Urothelium cell line (cell line): ENCODE measurements around the gene RABGAP1L.
"Not testable (repeated sequence)": the region's sequence is repeated elsewhere in the genome, so short reads cannot be mapped to it uniquely, and the experiment has no call there.

Experiments
- DNase-seq: peaks from one replicate; pipeline ENCODE4 v3.0.0; 2011; ENCODE audit warnings: low spot score, mixed read lengths
- FAIRE-seq: peaks from 2 replicates; lab custom pipeline; 2011; peaks lifted over from hg19 to GRCh38; lab: Jason Lieb, UNC

The RABGAP1L gene

DNA sequence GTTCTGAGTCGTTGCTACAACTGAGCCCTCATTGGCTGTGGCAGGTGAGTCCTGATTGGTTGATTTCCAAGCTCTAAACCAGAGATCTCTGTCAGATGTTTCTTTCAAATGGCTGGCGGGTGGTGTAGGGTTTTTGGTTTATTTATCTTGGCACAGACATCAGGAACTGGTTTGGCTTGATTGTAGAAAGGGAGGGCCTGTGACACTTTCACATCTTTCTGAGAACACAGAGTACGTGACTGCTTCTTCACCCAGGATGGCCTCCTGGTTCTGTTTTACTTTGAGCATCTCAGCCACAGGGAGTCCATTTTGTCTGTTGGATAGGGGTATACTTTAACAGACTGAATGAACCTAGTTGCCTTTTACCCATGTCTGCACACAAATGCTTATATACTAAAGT is 199.0 kb downstream of the RABGAP1L start:
- DNase-seq (no peak), FAIRE-seq (no peak)

DNA sequence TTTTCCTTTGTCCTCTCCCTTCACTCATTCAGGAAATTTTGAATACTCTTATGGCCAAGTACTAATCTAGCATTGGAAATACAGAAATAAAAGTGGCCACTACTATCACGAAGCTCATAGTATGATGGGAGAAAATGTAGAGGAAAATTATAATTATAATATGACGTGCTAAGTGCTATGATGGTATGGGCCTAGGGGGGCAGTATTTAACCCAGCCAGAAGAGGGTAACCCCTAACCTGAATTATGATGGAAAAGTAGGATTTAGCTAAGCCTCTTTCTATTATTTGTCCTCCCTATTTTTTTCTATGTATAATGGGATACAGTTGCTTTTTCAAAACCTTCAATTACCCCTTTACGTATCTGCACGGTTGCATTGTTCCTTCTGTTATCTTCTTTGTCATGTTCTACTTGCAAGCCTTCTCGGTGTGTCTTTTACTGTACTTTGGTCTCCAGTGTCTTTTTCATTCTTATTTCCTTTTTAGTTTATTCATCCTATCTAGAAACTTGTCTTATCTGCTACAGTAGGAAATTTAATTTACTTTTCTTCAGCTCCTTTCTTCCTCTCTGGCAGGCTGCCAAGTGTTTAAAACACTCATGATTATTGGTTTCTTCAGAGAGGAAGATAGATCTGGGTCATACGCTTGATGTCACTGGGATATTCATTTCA is 199.6 kb downstream of the RABGAP1L start:
- FAIRE-seq (no peak), DNase-seq (no peak)

DNA sequence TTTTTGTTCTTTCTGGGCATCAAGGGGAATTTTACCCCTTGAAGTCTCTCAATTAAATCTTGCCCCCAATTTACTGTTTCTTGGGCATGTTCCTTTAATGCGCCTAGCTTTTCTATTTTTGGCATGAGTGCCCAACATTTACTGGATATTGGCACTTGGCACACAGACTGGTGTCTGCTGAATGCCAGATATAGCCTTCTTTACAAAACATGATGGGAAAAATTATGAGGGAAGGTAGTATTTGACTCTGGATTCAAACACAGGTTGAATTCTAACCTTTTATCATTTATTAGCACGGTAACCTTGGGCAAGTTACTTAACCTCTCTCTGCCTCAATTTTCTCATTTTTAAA is 200.1 kb downstream of the RABGAP1L start:
- DNase-seq = no peak
- no peak for FAIRE-seq

DNA sequence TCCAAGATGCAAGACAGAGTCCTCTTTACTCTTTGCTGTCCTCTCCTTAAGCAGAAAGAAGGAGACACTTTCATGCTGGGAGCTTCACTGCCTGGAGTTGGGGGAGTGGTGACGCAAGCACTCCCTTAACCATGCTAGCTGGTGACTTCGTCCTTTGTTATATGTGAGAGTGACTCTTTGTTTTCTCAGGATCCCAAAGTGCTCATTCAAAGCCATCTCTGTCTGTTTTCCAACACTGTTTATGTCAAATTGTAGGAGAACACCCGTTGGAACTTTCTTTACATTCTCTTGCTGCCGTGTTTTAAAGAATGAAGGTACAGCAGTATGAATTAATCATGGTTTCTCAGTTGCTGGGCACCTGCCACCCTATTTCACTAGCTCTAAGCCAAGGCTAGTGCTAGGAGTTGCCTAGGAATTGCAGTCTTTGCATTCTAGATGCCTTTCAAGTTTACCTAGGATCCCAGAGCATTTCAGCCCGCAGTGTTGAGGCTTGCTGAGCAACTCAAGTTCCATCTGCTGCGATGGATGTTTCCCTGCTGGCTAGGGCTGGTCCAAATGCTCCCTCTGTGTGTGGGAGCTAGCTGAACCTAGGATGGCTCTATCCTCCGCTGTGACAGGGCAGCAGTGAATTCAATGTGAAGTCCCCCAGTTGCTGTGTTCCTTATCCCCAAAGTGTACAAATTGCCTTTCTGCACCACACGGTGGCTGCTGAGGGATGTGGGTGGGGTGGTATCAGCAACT is 205.8 kb downstream of the RABGAP1L start:
- no peak for DNase-seq
- FAIRE-seq = no peak

DNA sequence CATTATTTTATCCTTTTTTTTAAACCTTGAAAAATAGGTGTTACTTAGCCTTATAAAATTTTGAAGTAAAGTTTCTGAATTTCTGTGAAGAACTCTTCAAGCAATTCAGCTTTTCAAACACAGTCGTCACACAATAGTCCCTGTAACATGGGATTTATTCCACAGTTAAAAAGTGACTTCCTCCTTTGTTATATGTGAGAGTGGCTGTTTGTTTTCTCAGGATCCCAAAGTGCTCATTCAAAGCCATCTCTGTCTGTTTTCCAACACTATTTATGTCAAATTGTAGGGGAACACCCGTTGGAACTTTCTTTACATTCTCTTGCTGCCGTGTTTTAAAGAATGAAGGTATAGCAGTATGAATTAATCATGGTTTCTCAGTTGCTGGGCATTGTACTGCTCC is 207.6 kb downstream of the RABGAP1L start:
- FAIRE-seq = no peak
- no peak for DNase-seq

DNA sequence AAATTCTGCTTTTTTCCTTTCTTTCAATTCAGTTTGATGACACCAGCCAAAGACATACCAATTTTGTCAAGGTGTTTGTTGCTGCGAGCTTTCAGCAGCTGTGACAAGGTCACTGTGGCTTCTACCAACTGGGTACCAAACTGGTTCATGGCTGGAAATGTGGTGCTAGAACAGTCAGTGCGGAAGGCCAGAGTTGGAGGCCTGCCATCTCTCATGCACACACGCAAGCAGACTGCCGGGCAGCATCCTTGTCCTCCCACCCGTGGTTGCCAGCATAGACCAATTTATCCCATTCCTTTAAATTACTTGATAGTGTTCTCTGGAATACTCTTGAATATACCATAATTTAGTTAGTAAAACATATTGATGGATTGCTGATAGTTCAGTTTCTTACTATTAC is 208.6 kb downstream of the RABGAP1L start:
- FAIRE-seq (no peak), DNase-seq (no peak)

DNA sequence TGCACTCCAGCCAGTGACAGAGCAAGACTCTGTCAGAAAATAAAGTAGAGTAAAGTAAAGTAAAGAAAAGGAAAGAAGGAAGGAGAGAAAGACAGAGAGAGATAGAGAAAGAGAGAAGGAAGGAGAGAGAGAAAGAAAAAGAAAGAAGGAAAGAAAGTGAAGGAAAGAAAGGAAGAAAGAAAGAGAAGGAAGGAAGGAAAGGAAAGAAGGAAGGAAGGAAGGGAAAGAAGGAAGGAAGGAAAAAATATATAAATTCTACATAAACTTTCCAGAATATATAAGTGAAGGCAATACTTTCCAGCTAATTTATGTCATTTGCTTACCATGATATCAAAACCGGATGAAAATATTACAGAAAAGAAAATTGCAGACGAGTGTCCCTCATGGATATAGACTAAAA is 216.7 kb downstream of the RABGAP1L start:
- FAIRE-seq = no peak

DNA sequence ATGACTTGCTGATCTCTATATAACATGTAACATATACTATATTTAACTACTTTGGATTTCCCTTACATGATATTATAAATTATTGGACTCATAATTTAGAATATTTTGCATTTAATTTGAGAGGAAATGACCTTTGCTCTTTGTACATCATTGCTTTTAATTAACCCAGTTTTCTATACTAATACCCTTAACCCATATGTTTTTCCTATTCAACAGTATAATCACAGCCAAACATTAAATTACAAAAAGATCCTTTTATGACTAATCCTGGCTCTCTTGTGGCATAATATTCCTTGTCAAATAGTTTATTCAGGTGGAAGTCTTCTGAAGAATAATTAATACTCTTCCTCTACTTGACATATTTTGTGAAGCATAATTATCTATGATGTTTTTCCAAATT is 232.4 kb downstream of the RABGAP1L start:
- no peak for DNase-seq

More for the DNA sequence above, 216.7 kb downstream of the RABGAP1L start:
- no peak for DNase-seq

DNA sequence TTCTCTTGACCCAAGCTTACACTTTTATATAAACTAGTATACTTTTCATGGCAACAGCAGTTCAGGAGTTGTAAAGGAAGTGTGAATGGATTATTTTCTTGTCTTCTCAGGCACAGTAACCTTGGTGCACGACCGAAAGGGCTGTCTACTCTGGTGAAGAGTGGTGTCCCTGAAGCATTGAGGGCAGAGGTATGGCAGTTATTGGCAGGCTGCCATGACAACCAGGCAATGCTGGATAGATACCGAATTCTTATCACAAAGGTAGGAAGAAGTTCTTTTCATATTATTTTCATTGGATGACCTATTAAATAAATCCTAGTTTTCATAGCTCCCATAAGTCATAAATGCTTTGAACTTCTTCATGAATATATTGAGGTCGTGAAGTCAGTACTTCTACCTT is 234.6 kb downstream of the RABGAP1L start:
- no peak for FAIRE-seq
- no peak for DNase-seq

More for the DNA sequence above, 232.4 kb downstream of the RABGAP1L start:
- FAIRE-seq = no peak

DNA sequence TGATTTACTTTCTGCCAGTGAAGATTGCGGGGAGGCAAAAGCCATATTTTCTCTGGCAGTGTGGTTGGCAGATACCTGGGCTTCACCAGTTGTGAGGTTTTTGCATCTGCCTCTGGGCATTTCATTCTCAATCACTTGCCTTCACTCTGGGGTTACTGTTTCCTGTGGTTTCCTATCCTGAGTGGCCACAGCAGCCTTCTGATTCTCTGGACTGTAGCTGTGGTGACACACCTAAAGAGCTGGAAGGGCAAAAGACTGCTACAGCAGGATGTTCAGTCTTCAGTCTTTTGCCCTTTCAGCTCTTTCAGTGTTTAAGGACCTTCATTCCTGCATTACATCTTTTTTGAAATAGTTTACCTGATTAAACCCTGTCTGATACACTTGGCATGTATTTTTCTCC is 237.9 kb downstream of the RABGAP1L start:
- DNase-seq (no peak), FAIRE-seq (no peak)

DNA sequence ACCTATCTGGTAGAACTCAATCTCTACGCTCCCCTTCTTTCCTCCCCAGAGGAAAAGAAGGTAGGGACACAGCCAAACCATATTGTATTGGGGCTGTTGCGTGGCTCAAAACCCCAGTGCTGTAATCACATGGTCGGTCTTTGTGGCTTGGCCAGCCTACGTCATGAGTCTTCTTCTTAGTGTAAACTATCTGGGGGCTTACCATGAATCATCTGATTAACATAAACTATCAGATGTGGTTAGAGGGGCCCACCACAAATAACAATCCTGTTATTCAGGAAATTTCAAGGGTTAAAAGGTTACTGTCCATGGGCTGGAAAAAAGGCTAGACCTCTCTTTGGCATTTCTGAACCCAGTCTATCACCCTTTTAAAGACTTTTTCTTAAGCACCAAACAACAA is 238.9 kb downstream of the RABGAP1L start:
- DNase-seq = no peak
- no peak for FAIRE-seq

DNA sequence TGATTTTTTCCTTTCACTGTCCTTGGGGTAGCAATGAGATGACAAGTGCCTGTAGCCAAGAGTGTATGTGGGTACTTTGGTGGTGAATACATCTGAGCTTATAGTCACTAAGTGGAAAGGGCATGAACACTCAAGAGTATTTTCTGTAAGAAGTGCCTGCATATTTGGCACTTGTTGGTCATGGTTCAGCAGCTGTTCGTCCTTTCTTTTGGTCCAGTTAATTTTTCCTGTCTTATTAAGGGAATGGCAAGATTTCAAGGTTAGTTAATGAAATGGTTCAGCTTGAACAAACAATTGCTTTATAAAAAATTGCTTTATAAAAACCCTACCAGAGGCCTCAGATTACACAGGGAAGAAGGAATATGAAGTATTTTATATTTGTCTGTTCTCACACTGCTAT is 239.9 kb downstream of the RABGAP1L start:
- no peak for DNase-seq
- no peak for FAIRE-seq

DNA sequence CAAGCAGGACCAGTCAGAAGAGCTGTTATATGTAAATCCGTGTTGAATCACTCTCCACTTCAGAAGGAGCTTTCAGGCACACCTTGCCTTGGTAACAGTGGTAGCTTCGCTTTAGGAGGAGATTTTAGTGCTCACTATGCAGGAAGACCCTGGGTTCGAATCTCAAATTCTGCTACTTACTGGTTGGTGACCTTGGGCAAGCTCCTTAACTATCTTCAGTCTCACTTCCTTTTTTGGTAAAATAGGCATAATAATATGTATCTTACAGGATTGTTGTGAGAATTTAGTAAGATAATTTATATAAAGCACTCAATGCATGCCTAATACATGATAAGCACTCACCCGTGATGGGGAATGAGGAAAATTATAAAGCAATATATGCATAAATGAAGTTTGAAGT is 241.8 kb downstream of the RABGAP1L start:
- no peak for FAIRE-seq

DNA sequence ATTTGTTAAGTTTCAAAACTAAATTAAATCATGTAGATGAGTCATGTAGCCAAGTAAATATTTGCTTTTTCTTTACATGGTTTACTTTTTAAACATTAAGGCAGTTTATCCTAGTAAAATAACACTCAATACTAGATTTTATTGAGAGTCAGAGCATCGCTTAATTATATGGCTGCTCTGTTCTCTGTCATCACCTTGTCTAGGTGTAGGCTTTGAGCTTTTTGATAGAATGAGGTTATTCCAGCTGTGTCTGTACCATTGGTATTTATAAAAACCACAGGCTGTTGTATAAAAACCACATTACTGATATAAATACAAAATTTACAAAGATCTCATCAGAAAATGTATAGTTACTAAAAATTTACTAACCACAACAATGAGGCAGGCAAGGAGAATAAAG is 245.9 kb downstream of the RABGAP1L start:
- FAIRE-seq (no peak), DNase-seq (no peak)

More for the DNA sequence above, 241.8 kb downstream of the RABGAP1L start:
- no peak for DNase-seq

DNA sequence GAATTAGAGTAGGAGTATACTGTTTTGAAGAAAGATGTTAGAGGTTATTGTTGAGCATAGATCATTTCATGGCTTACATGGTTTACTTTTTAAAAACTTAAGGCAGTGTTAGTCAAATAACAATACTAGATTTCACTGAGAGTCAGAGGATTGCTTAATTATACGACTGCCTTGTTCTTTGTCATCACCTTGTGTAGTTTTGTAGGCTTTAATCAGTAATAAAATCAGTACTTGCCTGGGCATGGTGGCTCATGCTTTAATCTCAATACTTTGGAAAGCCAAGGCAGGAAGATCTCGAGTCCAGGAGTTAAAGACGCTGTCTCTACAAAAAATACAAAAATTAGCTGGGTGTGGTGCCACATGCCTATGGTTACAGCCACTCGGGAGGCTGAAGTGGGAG is 247.1 kb downstream of the RABGAP1L start:
- DNase-seq (no peak), FAIRE-seq (no peak)

DNA sequence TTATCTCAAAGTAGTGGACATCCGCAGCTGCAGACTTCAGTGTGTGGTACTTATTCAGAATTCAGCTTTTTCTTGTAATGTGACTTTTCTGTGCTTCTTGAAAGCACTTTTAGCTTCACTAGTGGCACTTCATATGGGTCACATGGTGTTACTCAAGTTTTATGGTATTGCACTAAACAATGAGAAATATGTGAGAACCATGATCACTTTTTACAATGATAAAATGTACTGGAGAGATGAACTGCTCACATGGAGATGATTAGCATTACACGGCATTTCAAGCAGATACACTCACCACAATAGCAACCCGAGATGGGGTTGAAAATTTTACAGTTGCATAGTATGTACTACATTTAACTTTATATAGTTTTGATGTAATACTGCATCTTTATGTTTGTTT is 248.3 kb downstream of the RABGAP1L start:
- DNase-seq (no peak), FAIRE-seq (no peak)

DNA sequence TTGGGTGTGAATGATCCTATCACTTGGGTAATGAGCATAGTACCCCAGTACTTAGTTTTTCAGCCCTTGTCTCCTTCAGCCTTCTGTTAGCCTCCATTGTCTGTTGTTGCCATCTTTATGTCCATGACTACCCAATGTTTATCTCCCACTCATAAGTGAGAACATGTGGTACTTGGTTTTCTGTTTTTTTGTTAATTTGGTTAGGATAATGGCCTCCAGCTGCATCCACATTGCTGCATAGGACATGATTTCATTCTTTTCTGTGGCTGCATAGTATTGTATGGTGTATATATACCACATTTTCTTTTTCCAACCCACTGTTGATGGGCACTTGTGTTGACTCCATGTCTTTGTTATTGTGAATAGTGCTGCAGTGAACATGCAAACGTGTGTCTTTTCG is 248.8 kb downstream of the RABGAP1L start:
- FAIRE-seq = no peak

DNA sequence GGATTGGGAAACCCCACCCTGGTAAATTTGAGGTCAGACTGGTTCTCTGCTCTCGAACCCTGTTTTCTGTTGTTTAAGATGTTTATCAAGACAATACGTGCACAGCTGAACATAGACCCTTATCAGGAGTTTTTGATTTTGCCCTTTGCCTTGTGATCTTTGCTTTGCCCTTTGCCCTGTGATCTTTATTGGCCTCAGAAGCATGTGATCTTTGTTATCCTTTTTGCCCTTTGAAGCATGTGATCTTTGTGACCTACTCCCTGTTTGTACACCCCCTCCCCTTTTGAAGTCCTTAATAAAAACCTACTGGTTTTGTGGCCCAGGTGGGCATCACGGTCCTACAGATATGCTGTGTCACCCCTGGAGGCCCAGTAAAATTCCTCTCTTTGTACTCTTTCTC is 250.5 kb downstream of the RABGAP1L start:
- DNase-seq, FAIRE-seq: not testable (repeated sequence)

More for the DNA sequence above, 248.8 kb downstream of the RABGAP1L start:
- DNase-seq = no peak

DNA sequence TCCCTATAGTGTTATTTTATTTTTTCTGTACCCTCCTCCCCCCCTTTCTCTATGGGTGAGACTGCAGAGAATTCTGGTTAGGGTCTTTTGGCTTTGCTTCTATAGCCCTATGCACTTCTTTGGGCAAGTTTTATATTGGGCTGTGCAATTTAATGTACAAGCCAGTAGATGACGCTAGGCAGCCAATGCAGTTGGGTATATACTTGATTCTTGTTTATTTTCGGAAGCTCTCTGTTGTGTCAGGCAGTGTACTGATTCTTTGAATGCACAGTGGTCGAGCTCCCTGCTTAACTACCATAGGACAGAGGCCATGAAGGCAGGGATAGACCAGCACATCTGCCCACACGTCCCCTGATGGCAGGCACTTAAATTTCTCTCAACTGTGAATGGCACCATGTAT is 254.3 kb downstream of the RABGAP1L start:
- DNase-seq = no peak
- no peak for FAIRE-seq

DNA sequence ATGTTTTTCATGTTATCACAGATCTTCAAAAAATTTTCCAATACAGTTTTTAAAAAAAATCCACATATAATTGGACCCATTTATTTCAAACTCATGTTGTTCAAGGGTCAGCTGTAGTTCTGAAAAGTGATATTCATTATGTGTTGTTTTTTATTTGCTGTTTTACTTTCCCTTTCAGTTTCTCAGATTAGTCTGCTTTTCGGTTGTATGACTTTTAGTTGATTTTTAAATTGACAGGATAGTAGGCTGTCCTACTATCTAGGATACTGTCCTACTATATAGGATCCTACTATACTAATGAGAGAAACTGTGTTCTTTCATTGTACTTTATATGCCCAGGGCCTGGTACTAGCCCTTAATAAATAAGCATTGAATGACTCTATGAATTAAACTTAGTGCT is 254.9 kb downstream of the RABGAP1L start:
- DNase-seq = no peak
- FAIRE-seq = no peak

DNA sequence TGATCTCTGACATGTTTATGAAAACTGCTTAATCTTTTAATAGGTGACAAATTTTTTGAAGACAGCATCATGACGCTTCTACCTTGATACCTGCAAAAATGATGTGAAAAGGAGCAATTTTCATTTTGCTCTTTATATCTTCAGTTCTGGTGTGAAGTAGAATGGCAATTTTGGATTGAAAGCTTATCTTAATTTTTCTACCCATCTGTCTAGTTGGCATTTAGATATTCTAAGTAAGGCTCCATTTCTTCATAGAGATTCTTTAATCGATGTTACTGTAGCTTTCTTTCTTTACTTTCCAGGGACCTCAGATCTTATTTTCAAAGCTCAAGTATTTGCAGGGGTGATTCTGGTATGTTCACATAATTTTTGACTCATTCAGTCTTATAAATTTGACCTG is 256.2 kb downstream of the RABGAP1L start:
- no peak for DNase-seq
- FAIRE-seq = no peak

DNA sequence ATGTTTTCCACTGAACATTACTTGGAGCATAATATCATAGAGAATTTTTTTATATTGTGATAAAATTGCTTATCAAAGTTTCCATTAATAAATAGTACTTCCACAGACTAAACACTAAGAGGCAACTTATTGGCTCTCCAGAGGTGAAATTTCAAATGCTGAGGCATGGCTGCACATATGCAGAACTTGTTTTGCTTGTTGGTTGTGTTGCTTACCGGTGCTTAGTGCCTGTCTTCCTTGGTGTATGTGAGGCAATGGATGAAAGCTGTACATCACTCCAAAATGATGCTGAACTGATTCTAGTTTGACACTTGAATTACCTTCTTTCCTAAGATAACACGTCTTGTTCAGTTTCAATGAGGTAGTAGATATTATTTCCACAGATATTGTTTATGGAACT is 258.6 kb downstream of the RABGAP1L start:
- FAIRE-seq (no peak), DNase-seq (no peak)

DNA sequence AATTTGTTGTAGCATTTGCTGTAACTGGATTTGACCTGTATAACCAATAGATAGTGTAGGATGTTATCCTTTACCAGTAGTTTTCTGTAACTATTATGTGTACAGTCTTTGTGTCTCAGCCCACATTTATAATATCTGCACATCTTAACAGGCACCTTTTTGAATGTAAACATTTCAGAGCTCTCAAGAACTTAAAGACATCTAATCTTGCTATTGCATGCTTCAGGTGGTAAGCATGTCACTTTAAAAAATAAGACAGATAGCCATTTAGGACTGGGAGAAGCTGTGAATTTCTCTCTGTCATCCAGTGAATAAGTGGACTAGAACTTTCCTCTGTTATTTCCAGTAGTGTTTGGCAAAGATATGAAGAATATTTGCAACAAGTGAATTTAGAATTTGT is 265.8 kb downstream of the RABGAP1L start:
- DNase-seq (no peak), FAIRE-seq (no peak)
